Endodermal cell (in vitro differentiated cells): ENCODE measurements around the gene SCAF4. TPM values are rescaled to one million over a fixed set of nuclear protein-coding genes. Genes with fewer than 3 reads are reported as not detected.

Source experiments
- DNase-seq: peaks from one replicate; pipeline ENCODE4 v3.0.0-alpha.2; 2017
- H3K27ac ChIP-seq: 2 replicates; pipeline ENCODE4 v1.5.1; 2013; ENCODE audit warnings: mild to moderate bottlenecking, low read depth, low read length, moderate library complexity
- H3K27me3 ChIP-seq: 2 replicates; pipeline ENCODE4 v1.6.1; 2013; ENCODE audit warnings: mild to moderate bottlenecking, low read length, moderate library complexity; ENCODE audit not compliant: insufficient read depth, control insufficient read depth, poor library complexity, severe bottlenecking
- H3K36me3 ChIP-seq: 2 replicates; pipeline ENCODE4 v1.7.0; 2013; ENCODE audit warnings: mild to moderate bottlenecking, low read length, moderate library complexity; ENCODE audit not compliant: control insufficient read depth, insufficient read depth
- H3K4me1 ChIP-seq: one replicate; pipeline ENCODE4 v1.7.0; 2013; ENCODE audit warnings: low read length; ENCODE audit not compliant: control insufficient read depth, insufficient read depth
- H3K4me3 ChIP-seq: 2 replicates; pipeline ENCODE4 v1.5.1; 2013; ENCODE audit warnings: mild to moderate bottlenecking, low read length, moderate library complexity
- H3K9ac ChIP-seq: 2 replicates; pipeline ENCODE4 v1.6.1; 2013; ENCODE audit warnings: mild to moderate bottlenecking, low read length, moderate library complexity; ENCODE audit not compliant: poor library complexity, severe bottlenecking; ENCODE audit errors: extremely low read depth
- H3K9me3 ChIP-seq: 2 replicates; pipeline ENCODE4 v1.6.1; 2013; ENCODE audit warnings: mild to moderate bottlenecking, low read length, moderate library complexity; ENCODE audit not compliant: control insufficient read depth
- H3K27ac Mint-ChIP-seq: 2 replicates; pipeline ENCODE4 v1.8.0; 2020; ENCODE audit warnings: mixed read lengths
- H3K27me3 Mint-ChIP-seq: 2 replicates; pipeline ENCODE4 v1.8.0; 2021; ENCODE audit warnings: mild to moderate bottlenecking, mixed read lengths; ENCODE audit not compliant: insufficient read depth
- H3K36me3 Mint-ChIP-seq: 2 replicates; pipeline ENCODE4 v1.8.0; 2020; ENCODE audit warnings: low read depth, mixed read lengths
- H3K4me1 Mint-ChIP-seq: 2 replicates; pipeline ENCODE4 v1.8.0; 2020; ENCODE audit warnings: mixed read lengths
- H3K4me3 Mint-ChIP-seq: 2 replicates; pipeline ENCODE4 v1.8.0; 2020; ENCODE audit warnings: mild to moderate bottlenecking, moderate library complexity, mixed read lengths
- H3K9me3 Mint-ChIP-seq: 2 replicates; pipeline ENCODE4 v1.8.0; 2020; ENCODE audit warnings: mild to moderate bottlenecking, mixed read lengths
- WGBS, 2 experiments: methylation state at CpG; one replicate each; pipeline versions ENCODE4 v1.1.5 to v1.1.7; 2013; ENCODE audit warnings: missing lambda C conversion rate in 2 of 2, mixed read lengths in 1 of 2; ENCODE audit not compliant: insufficient coverage in 1 of 2, insufficient read length in 1 of 2; 5-methylcytosine and 5-hydroxymethylcytosine counted together
- total RNA-seq, 2 donors: library from RNA; stranded (reverse); fragmentation: NEBNext Ultra II Directional in 1 of 2; extraction: Animal tissue kit (Norgen Biotek cat#: 25700) in 1 of 2; gene quantifications; 2 replicates in 1 of 2; 3 replicates in 1 of 2; pipeline ENCODE4 v1.2.1, GENCODE V29; 2021
- TF ChIP-seq, protein P1 (sequence below): fragments of 200-600 bp; sonication (generic); conservative IDR thresholded peaks from 2 replicates; pipeline ENCODE4 v1.5.0; 2021; ENCODE audit warnings: antibody characterized with exemption, mild to moderate bottlenecking

Gene SCAF4
- total RNA-seq, 2 donors from 2014 or later, result 61.3 to 67.8 TPM

- Histone ChIP-seq H3K9me3 (no peaks in the 10 kb centered on the region), H3K9ac (no peak overlapping the region), H3K4me1 (no peaks in the 10 kb centered on the region), H3K27ac (no peak overlapping the region), H3K36me3 (no peaks in the 10 kb centered on the region), H3K27me3 (no peaks in the 10 kb centered on the region), H3K4me3 (no peak overlapping the region)
- Mint-ChIP-seq H3K36me3 (no peaks in the 10 kb centered on the region), H3K9me3 (peaks cover 4% of the 10 kb centered on the region), H3K4me1 (no peaks in the 10 kb centered on the region), H3K4me3 (no peak overlapping the region), H3K27ac (no peak overlapping the region), H3K27me3 (no peaks in the 10 kb centered on the region)
- no peak for DNase-seq
- TF ChIP-seq, protein P1, sequence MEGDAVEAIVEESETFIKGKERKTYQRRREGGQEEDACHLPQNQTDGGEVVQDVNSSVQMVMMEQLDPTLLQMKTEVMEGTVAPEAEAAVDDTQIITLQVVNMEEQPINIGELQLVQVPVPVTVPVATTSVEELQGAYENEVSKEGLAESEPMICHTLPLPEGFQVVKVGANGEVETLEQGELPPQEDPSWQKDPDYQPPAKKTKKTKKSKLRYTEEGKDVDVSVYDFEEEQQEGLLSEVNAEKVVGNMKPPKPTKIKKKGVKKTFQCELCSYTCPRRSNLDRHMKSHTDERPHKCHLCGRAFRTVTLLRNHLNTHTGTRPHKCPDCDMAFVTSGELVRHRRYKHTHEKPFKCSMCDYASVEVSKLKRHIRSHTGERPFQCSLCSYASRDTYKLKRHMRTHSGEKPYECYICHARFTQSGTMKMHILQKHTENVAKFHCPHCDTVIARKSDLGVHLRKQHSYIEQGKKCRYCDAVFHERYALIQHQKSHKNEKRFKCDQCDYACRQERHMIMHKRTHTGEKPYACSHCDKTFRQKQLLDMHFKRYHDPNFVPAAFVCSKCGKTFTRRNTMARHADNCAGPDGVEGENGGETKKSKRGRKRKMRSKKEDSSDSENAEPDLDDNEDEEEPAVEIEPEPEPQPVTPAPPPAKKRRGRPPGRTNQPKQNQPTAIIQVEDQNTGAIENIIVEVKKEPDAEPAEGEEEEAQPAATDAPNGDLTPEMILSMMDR, result no peak
- 92 to 96% methylated on average over 3 of the region's 3 CpGs for WGBS, 2 experiments
These were observed 81.0 kb downstream of the SCAF4 start for GRCh38 chr21:31650930-31651329.

DNA sequence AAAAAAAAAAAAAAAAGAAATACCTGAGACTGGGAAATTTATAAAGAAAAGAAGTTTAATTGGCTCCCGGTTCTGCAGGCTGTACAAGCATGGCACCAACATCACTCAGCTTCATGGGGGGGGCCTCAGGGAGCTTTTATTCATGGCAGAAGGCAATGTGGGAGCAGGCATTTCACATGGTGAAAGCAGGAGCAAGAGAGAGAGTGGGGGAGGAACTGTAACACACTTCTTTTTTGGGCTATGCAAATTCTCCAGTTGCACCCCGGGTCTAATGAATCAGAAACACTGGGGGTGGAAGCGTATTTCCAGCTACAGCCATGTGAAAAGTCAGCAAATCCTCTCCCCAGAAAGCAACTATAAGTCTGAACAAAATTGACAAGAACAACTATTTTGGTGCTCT, 84.3 kb downstream of the SCAF4 start:
- WGBS, 2 experiments, result 95 to 97% methylated on average over 3 of the region's 3 CpGs
- DNase-seq, result peak; percentile 11
- H3K4me3 ChIP-seq, result no peak overlapping the region
- no peaks in the 10 kb centered on the region for H3K27me3 ChIP-seq
- H3K27me3 Mint-ChIP-seq, result no peaks in the 10 kb centered on the region
- H3K9ac ChIP-seq, result no peak overlapping the region
- TF ChIP-seq, protein P1, result no peak
- H3K36me3 ChIP-seq, result no peaks in the 10 kb centered on the region
- no peaks in the 10 kb centered on the region for H3K4me1 ChIP-seq
- H3K4me1 Mint-ChIP-seq, result no peaks in the 10 kb centered on the region
- H3K9me3 ChIP-seq, result no peaks in the 10 kb centered on the region
- H3K27ac Mint-ChIP-seq, result no peak overlapping the region
- H3K4me3 Mint-ChIP-seq, result no peak overlapping the region
- H3K9me3 Mint-ChIP-seq, result no peaks in the 10 kb centered on the region
- H3K27ac ChIP-seq, result no peak overlapping the region
- no peaks in the 10 kb centered on the region for H3K36me3 Mint-ChIP-seq

DNA sequence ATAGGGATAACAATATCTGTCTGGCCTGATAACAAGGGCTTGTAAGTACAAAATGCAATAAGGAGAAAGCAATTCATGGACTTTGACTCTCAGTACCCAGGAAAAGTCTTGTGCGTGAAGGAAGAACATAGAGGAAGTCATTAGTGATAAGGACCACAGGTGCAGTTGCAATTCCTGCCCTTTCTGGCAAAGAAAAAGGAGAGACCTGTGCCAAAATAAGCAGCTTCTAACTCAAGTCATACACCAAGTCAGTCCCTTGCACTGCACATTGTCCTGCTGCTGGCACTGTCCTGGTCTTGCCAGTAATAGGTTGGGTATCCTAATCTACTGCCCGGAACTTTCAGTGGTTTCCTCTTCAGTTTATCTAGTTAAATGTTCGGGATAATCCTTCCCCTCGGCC, 87.3 kb downstream of the SCAF4 start:
- 86 to 100% methylated on average over 1 to 4 of the region's 4 CpGs for WGBS, 2 experiments
- Mint-ChIP-seq H3K4me3 (no peak overlapping the region), H3K27me3 (no peaks in the 10 kb centered on the region), H3K9me3 (peaks cover 10% of the 10 kb centered on the region), H3K36me3 (no peaks in the 10 kb centered on the region), H3K27ac (no peak overlapping the region), H3K4me1 (no peaks in the 10 kb centered on the region)
- no peaks in the 10 kb centered on the region for H3K4me1 ChIP-seq
- H3K4me3 ChIP-seq, result no peak overlapping the region
- no peak overlapping the region for H3K27ac ChIP-seq
- no peaks in the 10 kb centered on the region for H3K36me3 ChIP-seq
- H3K9me3 ChIP-seq, result no peaks in the 10 kb centered on the region
- H3K9ac ChIP-seq, result no peak overlapping the region
- TF ChIP-seq, protein P1, result no peak
- peak; percentile 26 for DNase-seq
- H3K27me3 ChIP-seq, result no peaks in the 10 kb centered on the region
